Measurements from ENCODE around the gene OR6C2.
"Not testable (repeated sequence)": the region's sequence is repeated elsewhere in the genome, so short reads cannot be mapped to it uniquely, and the experiment has no call there.

Gene OR6C2

GRCh38 chr12:55443776-55444175 is at the start of gene OR6C2:
OR6C2 (plus strand) TSS chr12:55444076; CDS start chr12:55452214, 8,138 bp downstream.
- no peak for DNase-seq

- no peak for DNase-seq
Observed at GRCh38 chr12:55396326-55396725, 47.5 kb upstream of the OR6C2 start.

- DNase-seq = no peak
Observed at GRCh38 chr12:55400229-55400628, 43.6 kb upstream of the OR6C2 start, which contains the start of gene OR6C65. OR6C65 (plus strand) TSS chr12:55400529; CDS start chr12:55400529, 0 bp downstream.

GRCh38 chr12:55407866-55408265 is 36.0 kb upstream of the OR6C2 start:
- DNase-seq = no peak

GRCh38 chr12:55409133-55409532 is 34.7 kb upstream of the OR6C2 start:
- DNase-seq = not testable (repeated sequence)

- not testable (repeated sequence) for DNase-seq
Observed at GRCh38 chr12:55412138-55412537, 31.7 kb upstream of the OR6C2 start.

- not testable (repeated sequence) for DNase-seq
Observed at GRCh38 chr12:55413498-55414388, 30.1 kb upstream of the OR6C2 start.

- DNase-seq = not testable (repeated sequence)
Observed at GRCh38 chr12:55414396-55414823, 29.5 kb upstream of the OR6C2 start.

- DNase-seq = not testable (repeated sequence)
Observed at GRCh38 chr12:55414889-55415288, 29.0 kb upstream of the OR6C2 start.

GRCh38 chr12:55416961-55417360 is 26.9 kb upstream of the OR6C2 start:
- no peak for DNase-seq

GRCh38 chr12:55420307-55420962 is 23.4 kb upstream of the OR6C2 start:
- DNase-seq = no peak

- no peak for DNase-seq
Observed at GRCh38 chr12:55425954-55426353, 17.9 kb upstream of the OR6C2 start, which contains the start of gene OR6C76. OR6C76 (plus strand) TSS chr12:55426254; CDS start chr12:55426254, 0 bp downstream.

- DNase-seq = no peak
Observed at GRCh38 chr12:55428331-55429243, 15.3 kb upstream of the OR6C2 start.

- DNase-seq = not testable (repeated sequence)
Observed at GRCh38 chr12:55441233-55441632, 2.6 kb upstream of the OR6C2 start.

GRCh38 chr12:55445357-55445756 is 1.5 kb downstream of the OR6C2 start:
- no peak for DNase-seq

- DNase-seq = no peak
Observed at GRCh38 chr12:55446326-55446725, 2.5 kb downstream of the OR6C2 start.

GRCh38 chr12:55448825-55449224 is 4.9 kb downstream of the OR6C2 start:
- no peak for DNase-seq

- not testable (repeated sequence) for DNase-seq
Observed at GRCh38 chr12:55464926-55465325, 21.1 kb downstream of the OR6C2 start.

GRCh38 chr12:55467836-55468235 is 24.0 kb downstream of the OR6C2 start:
- DNase-seq = no peak

GRCh38 chr12:55469291-55469690 is 25.4 kb downstream of the OR6C2 start:
- DNase-seq = no peak

- no peak for DNase-seq
Observed at GRCh38 chr12:55470088-55470829, 26.4 kb downstream of the OR6C2 start, which contains the start of gene OR6C70. OR6C70 (minus strand) TSS chr12:55470138; CDS start chr12:55470138, 0 bp downstream.

- DNase-seq = no peak
Observed at GRCh38 chr12:55472264-55472663, 28.4 kb downstream of the OR6C2 start.

Data from NCI-H1417 (cell line).